Caki2 (cell line): Measurements from ENCODE around the gene CFAP97D2. TPM values are rescaled to one million over a fixed set of nuclear protein-coding genes. Genes with fewer than 3 reads are reported as not detected.

Source experiments
- total RNA-seq: library from RNA; depleted of rRNA; stranded (reverse); fragments of >200 nt; shearing (Covaris generic); gene quantifications from 2 replicates; pipeline ENCODE4 v1.2.3, GENCODE V29; 2014; ENCODE audit warnings: low replicate concordance; rRNA removed

Gene CFAP97D2
- total RNA-seq, 1 experiment from 2014 or later, result not detected

Other genes with a start within 250 kb of the CFAP97D2 start
- not detected in 2 replicates for gene C13orf46, start 205.2 kb upstream of the CFAP97D2 start, total RNA-seq
- 11.4 and 11.5 TPM in 2 replicates for gene RASA3, start 46.6 kb upstream of the CFAP97D2 start, total RNA-seq
- 34.5 and 41.8 TPM in 2 replicates for gene CDC16, start 55.6 kb downstream of the CFAP97D2 start, total RNA-seq
- gene UPF3A, start 102.3 kb downstream of the CFAP97D2 start, total RNA-seq, result 8.2 and 14.0 TPM in 2 replicates
- gene CHAMP1, start 135.2 kb downstream of the CFAP97D2 start, total RNA-seq, result 27.0 and 56.0 TPM in 2 replicates